Adrenal gland (tissue), 5 donors: ENCODE results near the gene PTPRS.

Experiments used
- POLR2A ChIP-seq, 2 donors: fragments of 450-650 bp; IDR thresholded peaks; one replicate each; pipeline ENCODE4 v1.6.1; 2017; ENCODE audit warnings: antibody characterized with exemption in 2 of 2, mild to moderate bottlenecking in 2 of 2, moderate library complexity in 1 of 2
- TF ChIP-seq, protein P1 (sequence below), 6 experiments: fragments of 450-650 bp in 4 of 6; fragments of 200-600 bp in 2 of 6; sonication (generic) in 1 of 6; IDR thresholded peaks; 1 replicate in 5 of 6; 2 replicates in 1 of 6; pipeline versions ENCODE4 v1.5.1 to v1.8.0; 2016 to 2021; ENCODE audit warnings: antibody characterized with exemption in 6 of 6, mild to moderate bottlenecking in 2 of 6, moderate library complexity in 1 of 6
- donor health status: DM: no; HTN: no; CAD: no.

DNA sequence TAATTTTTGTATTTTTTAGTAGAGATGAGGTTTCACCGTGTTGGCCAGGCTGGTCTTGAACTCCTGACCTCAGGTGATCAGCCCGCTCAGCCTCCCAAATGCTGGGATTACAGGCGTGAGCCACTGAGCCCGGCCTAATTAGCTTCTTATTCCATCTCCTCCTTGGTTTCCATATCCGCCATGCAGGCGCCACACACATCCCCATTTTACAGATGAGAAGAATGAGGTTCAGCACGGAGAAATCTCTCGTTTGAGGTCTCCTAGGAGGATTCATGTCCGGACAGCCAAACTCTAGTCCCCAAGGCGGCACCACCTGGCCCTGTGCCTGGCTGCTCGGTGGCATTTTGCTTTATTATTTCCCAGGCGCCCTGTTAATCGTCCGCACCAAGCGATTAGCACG is 46.2 kb upstream of the PTPRS start:
- TF ChIP-seq, protein P1, sequence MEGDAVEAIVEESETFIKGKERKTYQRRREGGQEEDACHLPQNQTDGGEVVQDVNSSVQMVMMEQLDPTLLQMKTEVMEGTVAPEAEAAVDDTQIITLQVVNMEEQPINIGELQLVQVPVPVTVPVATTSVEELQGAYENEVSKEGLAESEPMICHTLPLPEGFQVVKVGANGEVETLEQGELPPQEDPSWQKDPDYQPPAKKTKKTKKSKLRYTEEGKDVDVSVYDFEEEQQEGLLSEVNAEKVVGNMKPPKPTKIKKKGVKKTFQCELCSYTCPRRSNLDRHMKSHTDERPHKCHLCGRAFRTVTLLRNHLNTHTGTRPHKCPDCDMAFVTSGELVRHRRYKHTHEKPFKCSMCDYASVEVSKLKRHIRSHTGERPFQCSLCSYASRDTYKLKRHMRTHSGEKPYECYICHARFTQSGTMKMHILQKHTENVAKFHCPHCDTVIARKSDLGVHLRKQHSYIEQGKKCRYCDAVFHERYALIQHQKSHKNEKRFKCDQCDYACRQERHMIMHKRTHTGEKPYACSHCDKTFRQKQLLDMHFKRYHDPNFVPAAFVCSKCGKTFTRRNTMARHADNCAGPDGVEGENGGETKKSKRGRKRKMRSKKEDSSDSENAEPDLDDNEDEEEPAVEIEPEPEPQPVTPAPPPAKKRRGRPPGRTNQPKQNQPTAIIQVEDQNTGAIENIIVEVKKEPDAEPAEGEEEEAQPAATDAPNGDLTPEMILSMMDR (IDR thresholded peaks at IDR 0.05) = no peak
- no peak for TF ChIP-seq POLR2A (IDR thresholded peaks at IDR 0.05)
